ENCODE data around the gene C3orf20.

DNA sequence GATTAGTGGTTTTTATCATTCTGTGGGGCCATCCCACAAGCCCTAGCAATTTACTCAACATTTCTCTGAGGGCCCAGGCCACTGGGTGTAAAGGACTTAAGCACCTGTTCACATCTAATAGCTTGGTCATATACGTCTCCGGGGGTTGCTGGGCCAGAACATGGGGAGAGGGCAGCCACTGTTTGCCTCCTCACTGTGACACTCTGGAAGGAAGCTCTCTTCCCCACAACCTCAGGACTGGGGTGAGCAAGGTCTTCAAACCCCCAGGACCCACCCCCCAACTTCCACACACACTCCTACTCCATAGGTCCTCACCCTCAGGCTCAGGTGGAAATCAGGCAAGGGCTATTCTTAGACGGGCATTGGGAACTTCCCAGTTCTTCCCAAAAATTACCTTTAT lies 28.9 kb downstream of the C3orf20 start:
- TF ChIP-seq CTCF (IDR thresholded peaks at IDR 0.05; ENCODE audit: poor library complexity, severe bottlenecking), result no peak
- TF ChIP-seq POLR2AphosphoS5 (IDR thresholded peaks at IDR 0.05), result no peak
- TF ChIP-seq EZH2 (IDR thresholded peaks at IDR 0.05; ENCODE audit: borderline replicate concordance, insufficient read depth, low read length, poor library complexity, severe bottlenecking), result no peak

Data from neural cell (in vitro differentiated cells).